Heart right ventricle (tissue), 16 donors: ENCODE results near the gene PSMD13. TPM values are rescaled to one million over a fixed set of nuclear protein-coding genes. Genes with fewer than 3 reads are reported as not detected.

Source experiments
- ATAC-seq, 8 donors: fragments of 200-7000 bp; cut with Tn5 transposase; one replicate each; pipeline ENCODE4 v1.9.1; 2020; ENCODE audit warnings: mild to moderate bottlenecking in 8 of 8, moderate library complexity in 8 of 8, moderate number of reproducible peaks in 1 of 8
- DNase-seq, 2 donors: peaks; one replicate each; pipeline ENCODE4 v3.0.0-alpha.2; 2020
- H3K27ac ChIP-seq, 10 donors: fragments of 200-600 bp; sonication (generic) in 2 of 10; one replicate each; pipeline versions ENCODE4 v1.5.0 to v1.8.0; 2020 to 2022; ENCODE audit warnings: mild to moderate bottlenecking in 3 of 10
- H3K27me3 ChIP-seq, 7 donors: fragments of 200-600 bp; one replicate each; pipeline ENCODE4 v1.8.0; 2021 to 2022; ENCODE audit warnings: mild to moderate bottlenecking in 2 of 7
- H3K36me3 ChIP-seq, 9 donors: fragments of 200-600 bp; sonication (generic) in 1 of 9; one replicate each; pipeline versions ENCODE4 v1.5.0 to v1.8.0; 2020 to 2022; ENCODE audit warnings: mild to moderate bottlenecking in 2 of 9
- H3K4me1 ChIP-seq, 9 donors: fragments of 200-600 bp; sonication (generic) in 1 of 9; one replicate each; pipeline versions ENCODE4 v1.5.0 to v1.8.0; 2020 to 2022; ENCODE audit warnings: mild to moderate bottlenecking in 4 of 9
- H3K4me3 ChIP-seq, 10 donors: fragments of 200-600 bp; sonication (generic) in 2 of 10; one replicate each; pipeline versions ENCODE4 v1.5.0 to v1.8.0; 2020 to 2022; ENCODE audit warnings: mild to moderate bottlenecking in 7 of 10, moderate library complexity in 2 of 10
- H3K9me3 ChIP-seq, 11 donors: fragments of 200-600 bp in 10 of 11; sonication (generic) in 2 of 11; one replicate each; pipeline versions ENCODE4 v1.5.0 to v1.8.0; 2013 to 2022; ENCODE audit warnings: mild to moderate bottlenecking in 2 of 11, control low read depth in 1 of 11, moderate library complexity in 1 of 11
- CTCF ChIP-seq, 9 donors: fragments of 200-600 bp; sonication (generic) in 2 of 9; IDR thresholded peaks; one replicate each; pipeline versions ENCODE4 v1.5.0 to v1.8.0; 2021 to 2022; ENCODE audit warnings: antibody characterized with exemption in 9 of 9, mild to moderate bottlenecking in 5 of 9, moderate library complexity in 1 of 9
- WGBS, 2 donors: extraction: QIAGEN DNeasy Blood & Tissue Kit; methylation state at CpG; one replicate each; pipeline ENCODE4 v1.1.7; 2013; ENCODE audit warnings: inconsistent platforms in 1 of 2; 5-methylcytosine and 5-hydroxymethylcytosine counted together
- intact Hi-C, 10 donors: fragments of 100-400 bp; cut with DNase I; formaldehyde crosslinking; loops; one replicate each; pipeline versions ENCODE4 v1.11.1 to v1.14.2; 2022
- polyA plus RNA-seq, 2 donors: library from polyadenylated mRNA; stranded (reverse); fragments of 200-250 nt; gene quantifications; one replicate each; pipeline ENCODE4 v1.2.3, GENCODE V29; 2013
- total RNA-seq, 10 donors: library from RNA; stranded (reverse); fragmentation: NEBNext Ultra II Directional in 3 of 10; extraction: Animal tissue kit (Norgen Biotek cat#: 25700) in 3 of 10; gene quantifications; one replicate each; pipeline versions ENCODE4 v1.2.1 to v1.2.4, GENCODE V29; 2021 to 2023
- donor health status: Arrhythmogenic right ventricular cardiomyopathy.
- donor health status: ischemic (EF 13 %, LVEDD 7.1; RV severe dilation, severe dysfunction).
- donor health status: healthy with polysubstance abuse.
- donor health status: DM: no; HTN: yes; CAD: no.
- donor health status: DM: no; HTN: no; CAD: no.
- donor health status: ischemic (EF 25% LVEDD 6.9; RV normal size, moderate dysfunction).
- donor health status: ischemic (EF 25% LVEDD 5.7; RV mildly dilated, moderate dysfunction).
- donor health status: healthy.
- donor health status: DM: yes; HTN: yes; CAD: no.
- donor health status: Ischemic cardiomyopathy.
- donor health status: ischemic (EF 35%, LVEDD 5.7; RV mildly dilated, moderate dysfunction).
- donor health status: nonischemic (EF 11% LVEDD 7.7; RV severe dilation, severe dysfunction).
- donor health status: DM: yes; HTN: yes; CAD: no.
- donor health status: PGD.
- donor health status: ischemic (EF 29% LVEDD 5.4; RV normal size, mild dysfunction).
- donor health status: nonischemic (EF 23%, LVEDD 6.1; RV moderate dilation, normal function).

PSMD13 gene
- total and polyA plus RNA-seq, 12 donors = 78.7 to 163 (median 94.4) TPM

GRCh38 chr11:221539-221938 lies 15.2 kb upstream of the PSMD13 start:
- intact Hi-C loops = no loop called here
- DNase-seq = no peak
- peak in 1 of 8 donors; percentile 45 for ATAC-seq
- 85 to 88% methylated on average over 7 of the region's 7 CpGs for WGBS, 2 donors
- no peak for TF ChIP-seq CTCF (IDR thresholded peaks at IDR 0.05)
- H3K4me3 ChIP-seq = no peak overlapping the region
- no peaks in the 10 kb centered on the region for H3K9me3 ChIP-seq
- peaks cover 0 to 53% (median 12%) of the 10 kb centered on the region in 9 donors for H3K36me3 ChIP-seq
- peak overlapping the region in 1 of 10 donors; percentile 60 for H3K27ac ChIP-seq
- H3K27me3 ChIP-seq = no peaks in the 10 kb centered on the region
- peaks cover 0 to 35% (median 0%) of the 10 kb centered on the region in 9 donors for H3K4me1 ChIP-seq

GRCh38 chr11:221998-222789 lies 14.6 kb upstream of the PSMD13 start:
- WGBS, 2 donors = 94 to 95% methylated on average over 14 of the region's 14 CpGs
- H3K27ac ChIP-seq = peak overlapping the region in 3 of 10 donors; percentile 26 to 60 (median 49)

GRCh38 chr11:223026-223789 lies 13.6 kb upstream of the PSMD13 start:
- no peak for TF ChIP-seq CTCF (IDR thresholded peaks at IDR 0.05)
- Histone ChIP-seq H3K4me3 (no peak overlapping the region), H3K36me3 (peaks cover 0 to 37% (median 5%) of the 10 kb centered on the region in 9 donors), H3K4me1 (peaks cover 0 to 39% (median 0%) of the 10 kb centered on the region in 9 donors), H3K27ac (peak overlapping the region in 2 of 10 donors; percentile 3 to 60), H3K9me3 (no peaks in the 10 kb centered on the region), H3K27me3 (no peaks in the 10 kb centered on the region)
- DNase-seq (no peak), ATAC-seq (peak in 2 of 8 donors; percentile 27)
- intact Hi-C loops = no loop called here
- WGBS, 2 donors = 77 to 81% methylated on average over 16 of the region's 16 CpGs

More at GRCh38 chr11:221998-222789, 14.6 kb upstream of the PSMD13 start:
- Histone ChIP-seq H3K9me3 (no peaks in the 10 kb centered on the region), H3K4me1 (peaks cover 0 to 35% (median 0%) of the 10 kb centered on the region in 9 donors), H3K36me3 (peaks cover 0 to 47% (median 12%) of the 10 kb centered on the region in 9 donors), H3K27me3 (no peaks in the 10 kb centered on the region), H3K4me3 (no peak overlapping the region)
- intact Hi-C loops = no loop called here
- no peak for TF ChIP-seq CTCF (IDR thresholded peaks at IDR 0.05)
- no peak for DNase-seq
- peak in 1 of 8 donors; percentile 58 for ATAC-seq

- ATAC-seq (peak in 1 of 8 donors; percentile 14), DNase-seq (no peak)
- no peaks in the 10 kb centered on the region for H3K9me3 ChIP-seq
- peaks cover 0 to 31% (median 0%) of the 10 kb centered on the region in 9 donors for H3K36me3 ChIP-seq
- H3K4me3 ChIP-seq = no peak overlapping the region
- TF ChIP-seq CTCF (IDR thresholded peaks at IDR 0.05) = no peak
- 74 to 92% methylated on average over 7 to 9 of the region's 9 CpGs for WGBS, 2 donors
- intact Hi-C loops = no loop called here
- no peaks in the 10 kb centered on the region for H3K27me3 ChIP-seq
- H3K27ac ChIP-seq = peak overlapping the region in 2 of 10 donors; percentile 7 to 18
- H3K4me1 ChIP-seq = peaks cover 0 to 39% (median 0%) of the 10 kb centered on the region in 9 donors
Observed at GRCh38 chr11:223884-224283, 12.9 kb upstream of the PSMD13 start.
